ENCODE data around the gene ERN2.

ERN2 gene

GRCh38 chr16:23716484-23716883 is 3.5 kb upstream of the ERN2 start:
- no peak for DNase-seq

GRCh38 chr16:23711785-23712184 is 1.2 kb downstream of the ERN2 start:
- DNase-seq: no peak

DNA sequence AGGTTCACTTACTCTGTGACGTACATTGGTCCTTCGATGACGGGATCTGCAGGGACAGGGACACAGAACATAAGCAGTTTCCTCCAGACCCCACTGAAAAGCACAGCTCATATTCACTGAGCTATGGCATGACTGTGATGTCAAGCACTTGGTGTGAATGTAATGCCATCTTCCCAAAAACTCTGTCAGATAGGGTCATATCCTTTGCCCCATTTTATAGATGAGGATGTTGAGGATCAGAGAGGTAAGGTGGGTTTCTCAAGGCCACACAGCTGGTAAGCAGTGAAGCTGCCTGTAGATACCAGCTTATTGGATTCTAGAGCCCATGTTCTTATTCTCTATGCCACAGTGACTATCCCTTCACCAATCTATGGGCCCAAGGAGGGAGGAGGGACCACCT is 2.5 kb downstream of the ERN2 start:
- no peak for DNase-seq

DNA sequence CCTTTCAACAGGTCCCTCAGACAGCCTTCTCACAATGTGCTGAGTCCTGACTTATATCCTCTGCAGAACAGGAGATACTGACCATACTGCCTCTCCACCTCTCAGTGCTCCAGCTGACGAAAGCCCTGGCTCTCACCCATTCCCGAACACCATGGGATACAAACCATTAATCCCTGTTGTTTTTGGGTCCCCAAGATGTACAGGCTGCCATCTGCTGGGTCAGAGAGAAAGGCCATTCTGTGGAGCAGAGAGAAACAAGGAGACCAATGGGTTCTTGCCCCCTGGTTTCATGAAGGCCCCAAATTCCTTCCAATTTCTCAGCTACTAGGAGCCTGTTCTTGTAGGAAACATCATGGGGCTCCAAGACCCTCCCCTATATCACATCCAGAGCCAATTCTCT is 3.0 kb downstream of the ERN2 start:
- no peak for DNase-seq

GRCh38 chr16:23709536-23709935 is 3.5 kb downstream of the ERN2 start:
- no peak for DNase-seq

DNA sequence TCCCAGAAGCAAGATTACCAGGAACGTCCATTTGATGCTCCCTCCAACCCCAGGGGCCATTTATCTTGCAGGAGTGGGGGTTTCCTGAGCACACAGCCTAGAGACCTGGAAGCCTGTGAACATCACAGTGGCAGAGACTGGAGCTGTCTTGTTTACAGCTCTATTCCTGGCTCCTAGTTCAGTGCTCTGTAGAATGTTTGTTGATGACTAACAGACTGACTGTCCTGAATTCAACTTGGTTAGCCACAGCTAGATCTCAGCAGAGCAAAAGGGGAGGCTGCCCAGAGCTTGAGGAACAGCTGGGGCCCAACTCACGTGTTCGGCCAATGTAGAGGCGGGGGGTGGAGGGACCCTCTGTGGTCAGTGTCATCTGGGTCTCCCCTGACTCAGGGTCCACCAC is 6.6 kb downstream of the ERN2 start:
- no peak for DNase-seq

DNA sequence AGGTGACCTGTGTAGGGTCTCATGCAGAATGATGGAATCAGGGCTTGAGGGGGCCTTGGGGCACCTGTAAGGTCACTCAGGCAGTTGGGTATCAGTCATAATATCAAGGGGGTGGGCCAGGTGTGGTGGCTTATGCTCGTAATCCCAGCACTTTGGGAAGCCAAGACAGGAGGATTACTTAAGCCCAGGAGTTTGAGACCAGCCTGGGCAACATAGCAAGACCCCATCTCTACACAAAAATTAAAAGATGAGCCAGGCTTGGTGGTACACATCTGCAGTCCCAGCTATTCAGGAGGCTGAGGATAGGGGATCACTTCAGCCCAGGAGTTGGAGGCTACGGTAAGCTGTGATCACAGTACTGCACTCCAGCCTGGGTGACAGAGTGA is 7.5 kb downstream of the ERN2 start:
- DNase-seq: no peak

- no peak for DNase-seq
These were observed 8.1 kb downstream of the ERN2 start for GRCh38 chr16:23704772-23705516.

GRCh38 chr16:23702951-23703350 is 10.1 kb downstream of the ERN2 start:
- DNase-seq: no peak

GRCh38 chr16:23701045-23701444 is 12.0 kb downstream of the ERN2 start:
- no peak for DNase-seq

GRCh38 chr16:23700509-23700908 is 12.5 kb downstream of the ERN2 start:
- DNase-seq: no peak

- DNase-seq: no peak
These were observed 12.9 kb downstream of the ERN2 start for GRCh38 chr16:23700093-23700492.

DNA sequence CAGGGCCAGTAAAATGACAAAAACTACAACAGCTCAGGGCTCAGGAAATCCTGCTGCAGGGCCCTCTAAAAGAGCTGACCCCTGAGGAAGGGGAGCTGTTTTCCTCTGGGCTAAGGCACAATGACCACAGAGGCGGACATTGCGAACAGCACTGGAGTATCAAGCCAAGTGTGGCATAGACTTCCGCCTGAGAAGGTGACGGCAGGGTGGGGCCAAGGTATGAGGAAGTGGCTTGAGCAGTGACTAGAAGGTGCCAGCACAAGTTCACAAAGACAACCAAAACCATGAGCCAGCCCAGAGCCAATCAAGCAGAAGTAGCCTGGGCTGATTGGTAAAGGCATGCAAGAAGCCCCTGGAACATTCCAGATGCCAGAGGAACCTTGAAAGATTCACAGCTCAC is 13.9 kb downstream of the ERN2 start:
- peak; percentile 23 for DNase-seq

- no peak for DNase-seq
These were observed 17.3 kb downstream of the ERN2 start for GRCh38 chr16:23695756-23696155.

DNA sequence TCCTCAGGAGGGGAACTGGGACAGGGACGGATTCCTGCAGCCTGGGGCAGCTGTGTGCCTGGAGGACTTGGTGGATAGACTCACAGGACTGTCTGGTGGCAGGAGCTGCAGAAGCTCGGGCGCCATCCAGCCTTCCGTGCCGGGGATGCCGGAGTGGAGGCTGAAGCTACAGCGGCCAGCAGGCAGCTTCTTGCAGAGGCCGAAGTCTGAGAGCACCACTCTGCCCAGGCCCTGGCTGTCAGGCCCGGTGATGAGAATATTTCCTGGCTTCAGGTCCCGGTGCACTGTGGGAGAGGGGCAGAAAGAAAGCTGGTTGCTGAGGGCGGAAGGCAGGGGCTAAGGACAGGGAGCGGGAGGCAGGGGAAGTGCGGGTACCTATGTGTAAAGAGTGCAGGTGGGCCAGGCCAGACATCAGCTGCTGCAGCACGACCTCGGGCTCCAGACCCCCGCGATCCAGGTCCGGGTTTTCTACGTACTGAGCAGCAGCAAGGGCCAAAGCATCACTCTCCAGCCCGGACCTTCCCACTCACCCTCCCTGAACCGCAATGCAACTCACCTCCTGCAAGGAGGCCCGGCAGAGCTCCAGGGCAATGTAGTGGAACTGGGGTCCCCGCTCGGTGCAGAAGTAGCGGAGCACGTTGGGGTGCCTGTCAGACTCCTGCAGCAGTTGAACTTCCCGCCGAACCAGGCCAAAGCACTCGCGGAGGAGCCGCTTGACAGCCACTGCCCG is 18.2 kb downstream of the ERN2 start:
- no peak for DNase-seq

DNA sequence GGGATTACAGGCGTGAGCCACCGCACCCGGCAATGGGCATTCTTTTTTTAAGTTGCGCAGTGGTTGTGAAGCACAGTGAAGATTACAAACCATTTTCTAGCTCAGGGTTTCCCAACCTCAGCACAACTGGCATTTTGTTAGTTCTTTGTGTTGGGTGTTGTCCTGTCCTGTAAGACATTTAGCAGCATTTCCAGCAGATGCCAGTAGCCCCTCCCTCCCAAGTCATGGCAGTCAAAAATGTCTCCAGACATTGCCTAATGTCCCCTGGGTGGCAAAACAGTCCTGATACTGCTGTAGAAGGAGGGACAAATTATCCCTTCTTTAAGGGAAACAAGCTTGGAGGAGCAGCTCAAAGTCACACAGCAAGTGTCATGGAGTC is 18.8 kb downstream of the ERN2 start:
- DNase-seq: no peak

DNA sequence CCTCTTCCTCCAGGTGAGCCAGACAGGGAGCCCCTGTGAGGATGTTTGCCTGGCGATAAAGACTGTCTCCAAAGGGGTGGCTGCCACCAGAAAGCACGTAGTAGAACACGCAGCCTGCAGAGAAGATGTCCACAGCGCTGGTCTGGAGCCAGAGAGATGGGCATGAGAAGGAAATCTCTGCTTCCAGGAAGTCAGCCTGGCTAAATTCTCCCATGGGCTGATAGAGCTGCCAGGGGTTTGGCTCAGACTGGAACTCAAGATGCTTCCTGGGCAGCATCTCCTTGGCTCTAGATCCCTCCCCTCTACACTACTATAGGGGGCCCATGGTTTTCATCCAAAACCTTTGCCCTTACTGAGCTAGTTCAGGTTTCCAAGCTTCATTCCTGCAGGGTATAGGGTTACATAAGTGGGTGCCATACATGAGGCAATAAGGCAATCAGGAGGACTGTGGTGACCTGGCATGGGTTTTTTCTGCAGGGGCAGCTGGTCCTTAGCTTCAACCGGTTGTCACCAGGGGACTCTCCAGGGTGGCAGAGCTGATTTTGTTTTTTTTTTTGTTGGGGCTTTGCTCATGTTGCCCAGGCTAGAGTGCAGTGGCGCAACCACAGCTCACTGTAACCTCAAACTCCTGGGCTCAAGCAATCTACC is 20.7 kb downstream of the ERN2 start:
- no peak for DNase-seq

GRCh38 chr16:23691483-23692189 is 21.4 kb downstream of the ERN2 start:
- DNase-seq: no peak

DNA sequence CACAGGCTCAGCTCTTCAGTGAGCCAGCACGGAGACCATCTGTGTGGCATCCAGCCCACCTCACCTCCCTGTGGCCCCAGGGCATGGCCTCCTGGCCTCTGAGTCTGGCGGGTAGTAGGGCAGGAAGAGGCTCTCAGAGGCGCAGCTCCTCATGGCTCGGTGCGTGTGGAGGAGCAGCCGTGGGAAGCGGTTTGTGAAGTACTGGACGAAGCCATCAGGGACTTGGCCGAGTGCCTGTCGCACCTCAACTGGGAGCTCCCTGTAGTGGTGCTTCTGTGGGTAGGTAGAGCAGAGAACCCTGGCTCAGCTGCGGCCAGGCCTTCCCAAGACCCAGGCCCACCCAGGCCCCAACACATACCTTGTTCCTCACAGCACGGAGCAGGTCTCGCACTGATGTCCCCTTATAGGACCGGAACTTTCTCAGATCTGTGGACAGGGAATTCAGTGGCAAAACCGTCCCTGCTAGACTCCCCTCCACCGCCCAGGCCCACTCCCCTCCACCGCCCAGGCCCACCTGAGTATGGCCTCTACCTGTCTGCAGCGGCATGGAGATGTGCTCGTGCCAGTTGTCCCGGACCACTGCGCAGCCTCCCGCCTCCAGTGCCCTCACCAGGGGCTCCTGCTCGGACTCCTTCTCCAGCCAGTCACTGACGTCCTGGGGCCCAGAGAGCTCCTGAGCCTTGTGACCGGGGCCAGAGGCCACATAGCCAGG is 22.1 kb downstream of the ERN2 start:
- no peak for DNase-seq

DNA sequence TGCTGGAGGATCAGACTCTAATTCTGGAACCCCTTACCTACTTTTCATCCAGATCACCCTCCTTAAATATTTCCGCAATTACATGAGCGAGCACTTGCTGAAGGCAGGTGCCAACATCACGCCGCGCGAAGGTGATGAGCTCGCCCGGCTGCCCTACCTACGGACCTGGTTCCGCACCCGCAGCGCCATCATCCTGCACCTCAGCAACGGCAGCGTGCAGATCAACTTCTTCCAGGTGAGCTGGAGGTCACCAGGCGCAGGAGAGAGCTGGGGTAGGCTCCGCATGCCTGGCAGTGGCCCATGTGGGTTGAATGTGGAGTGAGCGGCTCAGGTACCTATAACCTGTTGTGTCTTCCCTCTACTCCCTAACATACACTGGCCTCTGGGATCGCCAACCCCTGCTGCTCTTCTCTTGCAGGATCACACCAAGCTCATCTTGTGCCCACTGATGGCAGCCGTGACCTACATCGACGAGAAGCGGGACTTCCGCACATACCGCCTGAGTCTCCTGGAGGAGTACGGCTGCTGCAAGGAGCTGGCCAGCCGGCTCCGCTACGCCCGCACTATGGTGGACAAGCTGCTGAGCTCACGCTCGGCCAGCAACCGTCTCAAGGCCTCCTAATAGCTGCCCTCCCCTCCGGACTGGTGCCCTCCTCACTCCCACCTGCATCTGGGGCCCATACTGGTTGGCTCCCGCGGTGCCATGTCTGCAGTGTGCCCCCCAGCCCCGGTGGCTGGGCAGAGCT is 23.4 kb downstream of the ERN2 start:
- DNase-seq: no peak

GRCh38 chr16:23687034-23687808 is 25.8 kb downstream of the ERN2 start:
- DNase-seq: no peak
